ENCODE results near the gene A4GALT. TPM values are rescaled to one million over a fixed set of nuclear protein-coding genes. Genes with fewer than 3 reads are reported as not detected.

A4GALT gene
- total and polyA plus RNA-seq, 2 of the 13 experiments (the other 11 are each of a cell fraction or from before 2014, with no cell fraction given): 0.09 to 1.1 TPM

- TF ChIP-seq ZNF317 (CRISPR knock-in tag; IDR thresholded peaks at IDR 0.05) (no peak), SNAPC4 (CRISPR knock-in tag; IDR thresholded peaks at IDR 0.05) (no peak), PRPF4 (IDR thresholded peaks at IDR 0.05; ENCODE audit: low read depth, low read length, poor library complexity, severe bottlenecking) (no peak), RFX5 (IDR thresholded peaks at IDR 0.05; ENCODE audit: low read depth, low read length) (no peak), DMAP1 (CRISPR knock-in tag; IDR thresholded peaks at IDR 0.05) (no peak), ZNF784 (CRISPR knock-in tag; IDR thresholded peaks at IDR 0.05; ENCODE audit: borderline replicate concordance) (no peak), HMGA1 (CRISPR knock-in tag; conservative IDR thresholded peaks at IDR 0.05) (no peak), ZNF235 (CRISPR knock-in tag; IDR thresholded peaks at IDR 0.05; ENCODE audit: borderline replicate concordance) (no peak), ZNF234 (CRISPR knock-in tag; conservative IDR thresholded peaks at IDR 0.05) (no peak), ATF4 (CRISPR knock-in tag; IDR thresholded peaks at IDR 0.05) (no peak), KMT2B (CRISPR knock-in tag; IDR thresholded peaks at IDR 0.05) (no peak), ZSCAN30 (CRISPR knock-in tag; IDR thresholded peaks at IDR 0.05) (no peak), GATA4 (IDR thresholded peaks at IDR 0.05; ENCODE audit: borderline replicate concordance, low read depth) (no peak), ZBTB1 (CRISPR knock-in tag; IDR thresholded peaks at IDR 0.05; ENCODE audit: borderline replicate concordance) (no peak), MYPOP (CRISPR knock-in tag; IDR thresholded peaks at IDR 0.05) (no peak; the same call in 1 of the 2 replicates), YY1 (IDR thresholded peaks at IDR 0.05; ENCODE audit: insufficient read depth, insufficient replicate concordance, low read depth, low read length) (no peak), TCF7L2 (IDR thresholded peaks at IDR 0.05; ENCODE audit: low read depth, low read length) (no peak), NFE2L2 (IDR thresholded peaks at IDR 0.05; ENCODE audit: low read length) (no peak), GABPB1 (CRISPR knock-in tag; IDR thresholded peaks at IDR 0.05) (peak; percentile 20; the same call in 1 of the 2 replicates), MTF1 (CRISPR knock-in tag; IDR thresholded peaks at IDR 0.05) (no peak), ZBTB7B (CRISPR knock-in tag; IDR thresholded peaks at IDR 0.05) (0 out of 2 replicates have a peak, but pooled peaks have one; percentile 43), HHEX (CRISPR knock-in tag; IDR thresholded peaks at IDR 0.05) (no peak)
Observed at GRCh38 chr22:42645938-42646568, 74.6 kb downstream of the A4GALT start (continued).

Measured in HepG2 (cell line).